Fibroblast of skin of abdomen (primary cell): Measurements from ENCODE around the gene CCT6A.
"Not testable (repeated sequence)": the region's sequence is repeated elsewhere in the genome, so short reads cannot be mapped to it uniquely, and the experiment has no call there.

Experiments used
- DNase-seq: peaks from one replicate; pipeline ENCODE4 v3.0.0-alpha.2; 2013

The CCT6A gene

DNA sequence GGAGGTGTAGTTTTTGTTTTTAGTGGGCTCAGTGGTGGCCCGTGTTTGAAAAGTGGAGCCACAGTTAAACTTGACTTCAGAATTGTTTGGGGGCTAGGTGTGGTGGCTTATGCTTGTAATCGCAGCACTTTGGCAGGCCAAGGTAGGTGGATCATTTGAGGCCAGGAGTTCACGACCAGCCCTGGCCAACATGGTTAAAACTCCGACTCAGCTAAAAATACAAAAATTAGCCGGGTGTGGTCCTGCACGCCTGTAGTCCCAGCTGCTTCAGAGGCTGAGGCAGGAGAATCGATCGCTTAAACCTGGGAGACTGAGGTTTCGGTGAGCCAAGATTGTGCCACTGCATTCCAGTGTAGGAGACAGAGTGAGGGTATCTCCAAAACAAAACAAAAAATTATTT is 1.8 kb downstream of the CCT6A start:
- DNase-seq: no peak

DNA sequence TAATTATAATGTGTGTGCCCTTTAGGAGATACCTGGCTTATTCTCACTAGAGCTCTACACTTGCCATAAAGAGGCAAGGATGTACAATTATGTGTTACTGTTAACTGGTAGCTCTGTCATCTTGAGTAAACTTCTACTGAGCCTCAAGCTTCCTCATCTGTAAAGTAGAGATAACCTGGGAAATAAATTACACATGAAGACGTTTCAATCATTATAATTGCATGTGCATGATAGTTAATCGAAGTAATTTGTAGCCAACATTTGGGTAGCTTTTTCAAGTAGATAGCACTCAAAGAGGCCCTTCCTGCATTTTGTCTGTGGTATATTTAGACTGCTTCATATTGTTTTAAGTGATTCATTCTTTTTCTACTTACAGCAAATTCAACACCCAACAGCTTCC is 2.4 kb downstream of the CCT6A start:
- no peak for DNase-seq

DNA sequence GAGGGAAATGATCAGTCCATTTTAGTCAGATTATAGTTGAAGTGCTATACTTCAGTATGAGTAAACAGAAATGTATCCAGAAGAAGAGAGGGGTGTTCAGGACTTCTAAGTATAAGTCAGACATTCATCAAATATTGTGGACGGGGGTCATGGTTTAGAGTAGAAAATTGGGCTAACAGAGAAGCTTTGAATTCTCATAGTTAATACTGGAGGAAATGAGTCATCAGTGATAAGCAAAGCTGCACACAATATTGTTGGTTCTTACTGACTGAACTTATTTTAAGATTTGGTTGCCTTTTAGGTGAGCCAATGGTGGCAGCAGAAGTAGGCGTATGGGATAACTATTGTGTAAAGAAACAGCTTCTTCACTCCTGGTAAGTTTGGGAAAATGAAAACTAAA is 10.8 kb downstream of the CCT6A start:
- peak; percentile 62 for DNase-seq

GRCh38 chr7:56063500-56063881 is 11.9 kb downstream of the CCT6A start:
- DNase-seq: no peak

DNA sequence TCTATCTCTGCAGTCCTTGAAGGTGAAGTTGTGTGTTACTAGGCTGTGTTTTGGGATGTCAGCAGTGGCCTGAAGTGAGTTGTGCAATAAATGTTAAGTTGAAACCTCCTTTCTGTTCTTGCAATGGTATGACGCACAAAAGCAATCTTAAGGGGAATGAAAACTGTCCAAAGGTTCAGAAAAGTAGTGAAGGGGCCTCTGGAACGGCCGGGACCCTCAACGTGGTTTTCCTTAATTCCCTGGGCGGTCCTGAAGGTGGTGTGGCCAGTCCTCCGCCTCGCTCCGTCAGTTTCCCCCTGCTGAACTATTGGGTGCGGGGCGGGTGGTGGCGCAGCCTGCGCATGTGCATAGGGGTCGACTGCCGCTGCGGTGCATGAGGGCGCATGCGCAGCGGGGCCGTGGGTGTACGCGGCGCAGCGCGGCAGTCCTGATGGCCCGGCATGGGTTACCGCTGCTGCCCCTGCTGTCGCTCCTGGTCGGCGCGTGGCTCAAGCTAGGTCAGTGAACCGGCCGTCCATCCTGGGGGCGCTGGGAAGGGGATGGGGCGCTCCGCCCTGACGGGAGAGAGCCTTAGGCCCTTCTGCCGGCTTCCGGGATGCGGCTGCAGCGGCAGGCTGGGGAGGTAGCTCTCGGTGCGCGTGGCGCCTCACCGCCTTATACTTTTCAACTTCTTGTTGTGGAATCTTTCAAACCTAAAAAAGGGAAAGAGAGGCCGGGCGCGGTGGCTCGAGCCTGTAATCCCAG is 12.5 kb downstream of the CCT6A start, which contains the start of gene SUMF2:
Gene SUMF2, plus strand, starts transcription at position 405 of the 744 bp plus-strand sequence. Its CDS starts 26 bp downstream, at position 431.
- DNase-seq: peak; percentile 88

DNA sequence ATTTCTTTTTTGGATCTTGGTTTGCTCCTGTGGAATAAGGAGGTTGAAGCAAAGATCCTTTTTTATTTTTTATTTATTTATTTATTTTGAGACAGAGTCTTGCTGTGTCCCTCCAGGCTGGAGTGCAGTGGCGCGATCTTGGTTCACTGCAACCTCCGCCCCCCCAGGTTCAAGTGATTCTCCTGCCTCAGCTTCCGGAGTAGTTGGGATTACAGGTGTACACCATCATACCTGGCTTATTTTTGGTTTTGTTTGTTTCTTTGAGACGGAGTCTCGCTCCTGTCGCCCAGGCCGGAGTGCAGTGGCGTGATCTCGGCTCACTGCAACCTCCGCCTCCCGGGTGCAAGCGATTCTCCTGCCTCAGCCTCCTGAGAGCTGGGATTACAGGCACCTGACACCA is 14.8 kb downstream of the CCT6A start:
- DNase-seq: not testable (repeated sequence)

GRCh38 chr7:56074371-56074791 is 22.8 kb downstream of the CCT6A start:
- DNase-seq: peak; percentile 75

GRCh38 chr7:56077681-56078080 is 26.1 kb downstream of the CCT6A start:
- no peak for DNase-seq

GRCh38 chr7:56078196-56078595 is 26.6 kb downstream of the CCT6A start:
- no peak for DNase-seq

- peak; percentile 28 for DNase-seq
Observed at GRCh38 chr7:56079450-56080185, 28.1 kb downstream of the CCT6A start.

- DNase-seq: not testable (repeated sequence)
Observed at GRCh38 chr7:56080726-56081435, 29.3 kb downstream of the CCT6A start.

DNA sequence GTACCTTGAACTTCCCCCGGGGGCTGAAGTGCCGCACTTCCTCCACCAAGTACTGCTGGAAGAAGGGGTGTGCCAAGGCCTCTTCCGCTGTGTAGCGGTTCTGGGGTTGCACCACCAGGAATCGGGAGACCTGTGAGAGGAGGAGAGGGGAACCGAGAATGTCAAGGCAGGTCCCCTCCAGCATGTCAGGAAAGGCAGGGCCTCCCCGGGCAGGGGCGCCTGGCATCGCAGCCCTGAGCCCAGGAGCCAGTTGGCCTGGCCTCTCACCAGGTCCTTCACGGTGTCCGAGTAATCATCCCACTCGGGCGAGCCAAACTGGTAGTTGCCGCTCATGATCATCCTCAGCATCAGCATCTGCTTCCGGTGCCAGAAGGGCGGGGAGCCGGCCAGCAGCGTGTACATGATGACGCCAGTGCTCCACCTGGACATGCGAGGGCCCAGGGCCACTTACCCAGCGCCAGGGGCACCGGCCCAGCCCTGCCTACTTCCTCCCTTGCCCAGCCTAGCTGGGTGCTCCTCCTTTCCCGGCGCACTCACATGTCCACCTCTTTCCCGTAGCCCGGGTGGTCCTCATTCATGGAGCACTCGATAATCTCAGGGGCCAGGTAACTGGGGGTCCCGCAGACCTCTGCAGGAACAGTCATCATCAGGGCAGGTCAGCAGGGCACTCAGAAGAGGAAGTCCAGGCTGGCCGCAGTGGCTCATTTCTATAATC is 30.2 kb downstream of the CCT6A start:
- DNase-seq: no peak

DNA sequence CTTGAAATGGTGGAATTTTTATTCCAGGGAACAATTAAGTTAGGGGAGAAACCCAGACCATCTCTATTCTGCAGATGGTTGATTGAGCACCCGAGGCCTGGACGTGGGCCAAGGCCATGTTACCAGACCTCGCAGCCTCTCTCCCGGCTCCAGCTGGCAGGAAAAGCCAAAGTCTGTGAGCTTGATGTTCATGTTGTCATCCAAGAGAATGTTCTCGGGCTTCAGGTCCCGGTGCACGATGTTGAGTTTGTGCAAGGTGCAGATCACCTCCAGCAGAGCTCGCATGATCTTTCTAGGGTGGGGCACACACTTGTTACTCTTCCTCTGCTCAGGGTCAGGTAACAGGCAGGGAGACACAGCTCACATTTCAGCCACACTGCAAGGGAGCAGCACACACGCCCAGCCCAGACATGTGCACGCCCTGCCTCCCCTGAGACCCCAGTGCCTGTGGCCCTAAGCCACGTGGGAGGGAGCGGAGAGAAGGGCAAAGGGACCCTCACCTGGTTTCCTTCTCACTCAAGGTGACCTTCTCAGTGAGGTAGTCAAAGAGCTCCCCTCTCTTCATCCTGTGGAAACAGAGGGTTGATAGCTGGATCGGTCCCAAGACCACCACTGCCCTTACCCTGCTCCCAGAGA is 31.7 kb downstream of the CCT6A start:
- DNase-seq: no peak

GRCh38 chr7:56086761-56087160 is 35.2 kb downstream of the CCT6A start:
- DNase-seq: no peak

DNA sequence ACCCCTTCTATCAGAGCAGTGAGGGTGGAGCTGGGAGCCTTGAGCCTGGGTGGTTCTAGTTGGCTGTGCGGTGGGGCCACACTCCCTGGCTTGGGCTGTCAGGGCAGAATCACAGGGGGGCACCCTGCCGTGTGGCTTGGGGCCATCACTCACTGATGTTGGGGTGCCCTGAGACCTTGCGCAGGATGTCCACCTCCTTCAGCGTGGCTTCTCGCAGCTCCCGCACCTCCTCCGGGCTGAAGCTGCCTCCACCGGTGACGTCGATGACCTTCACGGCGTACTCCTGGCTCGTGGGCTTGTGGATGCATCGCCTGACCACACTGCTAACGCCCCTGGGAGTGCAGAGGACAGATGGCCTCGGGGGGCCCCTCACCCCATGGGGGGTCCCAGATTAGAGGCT is 35.9 kb downstream of the CCT6A start:
- no peak for DNase-seq

- DNase-seq: no peak
Observed at GRCh38 chr7:56091591-56091990, 40.0 kb downstream of the CCT6A start.

- DNase-seq: not testable (repeated sequence)
Observed at GRCh38 chr7:56092388-56092787, 40.8 kb downstream of the CCT6A start.

DNA sequence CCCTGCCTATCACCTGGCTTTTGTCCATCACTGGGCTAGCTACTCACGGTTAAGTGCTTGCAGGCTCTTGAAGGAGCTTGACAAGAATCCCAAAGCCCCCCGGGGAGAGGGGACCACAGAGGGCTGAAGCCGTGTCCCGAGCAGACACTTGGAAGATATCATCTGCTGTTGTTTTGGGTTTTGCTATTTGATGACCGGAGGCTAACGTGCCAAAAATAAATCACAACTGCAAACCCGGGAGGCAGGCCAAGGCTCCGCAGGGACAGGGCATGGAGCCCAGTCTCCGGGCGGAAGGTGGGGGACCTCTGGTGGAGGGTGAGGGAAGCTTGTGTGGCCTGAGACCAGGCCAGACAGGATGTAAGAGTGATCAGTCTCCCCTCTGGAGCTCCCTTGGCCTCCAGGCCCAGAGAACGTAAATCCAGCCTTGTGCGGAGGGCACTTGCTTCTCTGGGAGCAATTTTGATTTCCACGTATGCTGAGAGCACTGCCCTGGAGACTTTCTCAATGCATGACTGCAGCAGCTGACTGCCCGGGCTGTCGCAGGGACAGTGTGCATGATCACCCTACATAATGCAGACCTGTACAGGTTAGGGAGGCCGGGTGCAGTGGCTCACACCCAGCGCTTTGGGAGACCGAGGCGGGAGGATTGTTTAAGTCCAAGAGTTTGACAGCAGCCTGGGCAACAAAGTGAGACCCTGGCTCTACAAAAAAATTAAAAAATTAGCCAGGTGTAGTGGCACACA is 41.4 kb downstream of the CCT6A start, which contains the start of gene PHKG1:
Gene PHKG1, minus strand, starts transcription at position 164 of the 743 bp plus-strand sequence. CDS start 4,011 bp downstream, outside the sequence.
- DNase-seq: peak; percentile 73

- DNase-seq: peak; percentile 89
Observed at GRCh38 chr7:56097700-56098099, 46.1 kb downstream of the CCT6A start.

DNA sequence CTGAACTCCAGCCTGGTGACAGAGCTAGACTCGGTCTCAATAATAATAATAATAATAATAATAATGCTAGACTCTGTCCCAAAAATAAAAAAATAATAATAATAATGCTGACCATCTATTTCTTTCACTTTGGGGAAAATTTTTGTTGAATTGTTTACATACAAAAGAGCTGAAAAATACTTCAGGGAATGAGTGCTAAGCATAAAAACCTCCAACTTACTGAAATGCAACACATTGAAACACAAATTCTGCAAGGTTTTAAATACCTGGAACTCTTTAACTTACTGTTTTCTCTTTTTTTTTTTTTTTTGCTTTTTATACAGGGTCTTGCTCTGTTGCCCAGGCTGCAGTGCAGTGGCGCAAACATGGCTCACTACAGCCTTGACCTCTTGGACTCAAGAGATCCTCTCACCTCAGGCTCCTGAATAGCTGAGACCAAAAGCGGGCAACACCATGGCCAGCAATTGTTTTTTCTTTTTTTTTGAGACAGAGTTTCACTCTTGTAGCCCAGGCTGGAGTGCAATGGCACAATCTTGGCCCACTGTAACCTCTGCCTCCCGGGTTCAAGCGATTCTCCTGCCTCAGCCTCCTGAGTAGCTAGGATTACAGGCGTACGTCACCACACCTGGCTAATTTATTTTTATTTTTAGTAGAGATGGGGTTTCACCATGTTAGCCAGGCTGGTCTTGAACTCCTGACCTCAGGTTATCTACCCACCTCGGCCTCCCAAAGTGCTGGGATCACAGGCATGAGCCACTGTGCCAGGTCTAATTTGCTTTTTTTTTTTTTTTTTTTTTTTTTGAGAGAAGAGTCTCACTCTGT is 46.8 kb downstream of the CCT6A start:
- DNase-seq: not testable (repeated sequence)
